ENCODE data around the gene BCL2L12. TPM values are rescaled to one million over a fixed set of nuclear protein-coding genes. Genes with fewer than 3 reads are reported as not detected.
A peak's percentile ranks its signal among the peaks of the same experiment; 100 is the strongest.

BCL2L12 gene
- total and polyA plus RNA-seq, 2 of the 13 experiments (the other 11 are each of a cell fraction or from before 2014, with no cell fraction given), result 26.8 to 40.8 TPM

- TF ChIP-seq PRDM15 (CRISPR knock-in tag; IDR thresholded peaks at IDR 0.05) (no peak), NR1H2 (CRISPR knock-in tag; IDR thresholded peaks at IDR 0.05; ENCODE audit: borderline replicate concordance, low read depth) (no peak)
These were observed 23.7 kb downstream of the BCL2L12 start, which contains the start of gene ADM5 (continued) for GRCh38 chr19:49689133-49690078.

GRCh38 chr19:49690079-49690655 lies 24.4 kb downstream of the BCL2L12 start:
- intact Hi-C loops (cut with micrococcal nuclease; ENCODE audit: unreplicated experiment) (no loop called here), in situ Hi-C loops (cut with HindIII; ENCODE audit: extremely low pct_ligation_motif_present, low pct_unique_long_range_greater_than_20kb) (no loop called here)
- H3K4me1 ChIP-seq (ENCODE audit: insufficient read depth, low read length), result no peaks in the 10 kb centered on the region
- no peak for FAIRE-seq
- WGBS (ENCODE audit: low lambda C conversion rate), result 96% methylated on average over 26 of the region's 39 CpGs
- H3K36me3 ChIP-seq (replicated peaks in 1 of 2; ENCODE audit: control insufficient read depth in 1 of 2, insufficient read depth in 2 of 2, low read length in 2 of 2), result peaks cover 10 to 25% of the 10 kb centered on the region in 2 experiments
- no peak overlapping the region for H3K4me3 ChIP-seq (replicated peaks in 1 of 3; ENCODE audit: insufficient read depth in 1 of 3, low read depth in 2 of 3, low read length in 3 of 3)
- no peak for DNase-seq (ENCODE audit: low spot score)
- no peaks in the 10 kb centered on the region for H3K9me3 ChIP-seq (ENCODE audit: low read length)
- ATAC-seq, result no peak
- no TSS peak for BruUV-seq (replicated peaks)
- 0 out of 2 replicates have a peak, but pooled peaks cover 2% of the 10 kb centered on the region for H4K20me1 ChIP-seq (ENCODE audit: insufficient read depth, low read length)
- no peaks in the 10 kb centered on the region for H3K27me3 ChIP-seq (ENCODE audit: control insufficient read depth in 1 of 2, insufficient read depth in 2 of 2, low read length in 2 of 2)
- H3K4me2 ChIP-seq (ENCODE audit: low read depth, low read length), result no peak overlapping the region
- CTCF ChIA-PET (ENCODE audit: low intra/inter-chr PET ratio, low total read pairs), result no interaction called here
- H2AFZ ChIP-seq (ENCODE audit: low read length), result no peak overlapping the region
- H3K27ac ChIP-seq (ENCODE audit: extremely low read length, insufficient read depth, low read length), result no peak overlapping the region
- POLR2A ChIA-PET, result no interaction called here
- peak; percentile 46; the same call in 1 of the 2 replicates for TF ChIP-seq RBFOX2 (IDR thresholded peaks at IDR 0.05; ENCODE audit: low read depth, low read length)
- TF ChIP-seq SNAPC2 (CRISPR knock-in tag; IDR thresholded peaks at IDR 0.05), result no peak
- H3K9ac ChIP-seq (ENCODE audit: insufficient read depth, low read depth, low read length), result no peak overlapping the region
- no peaks in the 10 kb centered on the region for H3K79me2 ChIP-seq (ENCODE audit: insufficient read depth, low read length)

Measured in HepG2 (cell line).